ENCODE data around the gene RCBTB2. TPM values are rescaled to one million over a fixed set of nuclear protein-coding genes. Genes with fewer than 3 reads are reported as not detected.

The RCBTB2 gene
- total and polyA plus RNA-seq, 2 donors (not counting 3 experiments of a cell fraction or from before 2014, with no cell fraction given) = 10.7 to 12.6 TPM

DNA sequence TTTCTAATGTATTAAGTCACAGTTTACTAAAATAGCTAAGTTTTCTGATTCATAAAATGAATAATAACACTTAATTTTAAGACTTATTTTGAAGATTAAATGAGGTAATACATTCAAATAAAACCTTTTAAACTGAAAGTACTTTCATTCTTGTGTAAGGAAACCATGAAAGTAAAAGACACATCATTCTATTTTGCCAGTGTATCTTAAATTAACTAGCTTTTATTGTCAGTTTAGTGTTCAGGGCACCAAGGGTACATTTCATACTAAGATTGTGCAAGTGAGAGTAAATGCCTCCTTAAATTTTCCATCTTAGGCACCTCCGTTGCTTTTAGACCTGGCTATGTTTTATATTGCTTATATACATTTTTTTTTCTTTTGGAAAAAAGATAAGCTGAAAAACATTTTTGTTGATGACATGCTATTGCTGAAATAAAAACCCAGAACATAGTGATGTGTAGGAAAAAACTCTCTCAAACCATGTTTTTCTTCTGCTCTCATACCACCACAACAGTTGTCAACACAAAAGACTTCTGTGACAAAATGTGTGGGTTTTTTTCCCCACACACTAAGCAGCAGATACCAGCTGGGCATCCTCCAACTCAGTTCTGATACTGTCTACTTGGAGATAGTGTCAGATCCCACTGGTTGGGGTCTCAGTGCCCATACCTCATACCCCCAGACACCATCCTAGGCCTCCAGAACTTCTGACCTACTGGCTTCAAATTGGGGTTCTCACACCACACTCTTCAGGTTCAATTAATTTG is 89.3 kb downstream of the RCBTB2 start:
- no peaks in the 10 kb centered on the region for H3K27me3 ChIP-seq (ENCODE audit: control insufficient read depth in 2 of 2, insufficient read depth in 2 of 2, low read length in 2 of 2)
- no peak overlapping the region for H3K4me3 ChIP-seq (replicated peaks in 1 of 3; ENCODE audit: insufficient read depth in 1 of 3, low read depth in 1 of 3, low read length in 3 of 3)
- no peaks in the 10 kb centered on the region for H3K9me1 ChIP-seq (replicated peaks; ENCODE audit: control insufficient read depth, extremely low read depth, insufficient read depth, low read length)
- no peaks in the 10 kb centered on the region for H3K79me2 ChIP-seq (ENCODE audit: control insufficient read depth, insufficient read depth, low read length)
- POLR2A ChIA-PET = no interaction called here
- H3K9me3 ChIP-seq (replicated peaks; ENCODE audit: control insufficient read depth, insufficient read depth, low read length) = no peaks in the 10 kb centered on the region
- H3K36me3 ChIP-seq (ENCODE audit: control insufficient read depth in 2 of 2, extremely low read depth in 1 of 2, insufficient read depth in 2 of 2, low read length in 2 of 2) = no peaks in the 10 kb centered on the region
- intact Hi-C loops (cut with micrococcal nuclease) (no loop called here), dilution Hi-C loops (cut with MboI; ENCODE audit: extremely low pct_ligation_motif_present, low sequenced_read_pairs) (no loop called here)
- BruUV-seq (replicated peaks) = no TSS peak
- CTCF ChIA-PET = interaction anchor here (0.6 to 2.1 kb wide), 3 partner anchors 89 to 307 kb away, joined by 3 to 7 read pairs (median 3); no protein-coding TSS in a partner anchor
- H4K20me1 ChIP-seq (replicated peaks; ENCODE audit: control insufficient read depth, extremely low read depth, insufficient read depth, low read length) = no peaks in the 10 kb centered on the region
- H3K4me1 ChIP-seq (ENCODE audit: control insufficient read depth, extremely low read depth, insufficient read depth, low read length) = peaks cover 30% of the 10 kb centered on the region
- FAIRE-seq (no peak), DNase-seq (ENCODE audit: low read depth, low spot score) (no peak)
- TF ChIP-seq, protein P1, sequence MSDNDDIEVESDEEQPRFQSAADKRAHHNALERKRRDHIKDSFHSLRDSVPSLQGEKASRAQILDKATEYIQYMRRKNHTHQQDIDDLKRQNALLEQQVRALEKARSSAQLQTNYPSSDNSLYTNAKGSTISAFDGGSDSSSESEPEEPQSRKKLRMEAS (IDR thresholded peaks at IDR 0.05; ENCODE audit: insufficient read depth, insufficient read length) = no peak
- TF ChIP-seq JUN (IDR thresholded peaks at IDR 0.05; ENCODE audit: borderline replicate concordance, insufficient read depth, insufficient read length, low read depth) (no peak), MYC (IDR thresholded peaks at IDR 0.05; ENCODE audit: low read depth, low read length) (no peak), EZH2 (IDR thresholded peaks at IDR 0.05; ENCODE audit: borderline replicate concordance, low read depth, low read length, severe bottlenecking) (no peak), FOS (IDR thresholded peaks at IDR 0.05; ENCODE audit: borderline replicate concordance, insufficient read depth, low read length) (no peak), POLR2A (IDR thresholded peaks at IDR 0.05; ENCODE audit: low read depth, low read length) (no peak), GATA2 (IDR thresholded peaks at IDR 0.05; ENCODE audit: insufficient read depth, insufficient read length, low read depth, low read length) (no peak), POLR2AphosphoS5 (IDR thresholded peaks at IDR 0.05; ENCODE audit: insufficient read depth, low read depth, low read length) (no peak)
- TF ChIP-seq, protein P2, sequence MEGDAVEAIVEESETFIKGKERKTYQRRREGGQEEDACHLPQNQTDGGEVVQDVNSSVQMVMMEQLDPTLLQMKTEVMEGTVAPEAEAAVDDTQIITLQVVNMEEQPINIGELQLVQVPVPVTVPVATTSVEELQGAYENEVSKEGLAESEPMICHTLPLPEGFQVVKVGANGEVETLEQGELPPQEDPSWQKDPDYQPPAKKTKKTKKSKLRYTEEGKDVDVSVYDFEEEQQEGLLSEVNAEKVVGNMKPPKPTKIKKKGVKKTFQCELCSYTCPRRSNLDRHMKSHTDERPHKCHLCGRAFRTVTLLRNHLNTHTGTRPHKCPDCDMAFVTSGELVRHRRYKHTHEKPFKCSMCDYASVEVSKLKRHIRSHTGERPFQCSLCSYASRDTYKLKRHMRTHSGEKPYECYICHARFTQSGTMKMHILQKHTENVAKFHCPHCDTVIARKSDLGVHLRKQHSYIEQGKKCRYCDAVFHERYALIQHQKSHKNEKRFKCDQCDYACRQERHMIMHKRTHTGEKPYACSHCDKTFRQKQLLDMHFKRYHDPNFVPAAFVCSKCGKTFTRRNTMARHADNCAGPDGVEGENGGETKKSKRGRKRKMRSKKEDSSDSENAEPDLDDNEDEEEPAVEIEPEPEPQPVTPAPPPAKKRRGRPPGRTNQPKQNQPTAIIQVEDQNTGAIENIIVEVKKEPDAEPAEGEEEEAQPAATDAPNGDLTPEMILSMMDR (IDR thresholded peaks at IDR 0.05; ENCODE audit: extremely low read depth in 1 of 2, insufficient read depth in 1 of 2, low read depth in 1 of 2, low read length in 2 of 2) = no peak
- H3K9ac ChIP-seq (replicated peaks; ENCODE audit: extremely low read depth, insufficient read depth, low read length) = no peak overlapping the region
- no peak overlapping the region for H3K27ac ChIP-seq (ENCODE audit: insufficient read depth, low read depth, low read length)
- no peak overlapping the region for H2AFZ ChIP-seq (ENCODE audit: low read depth, low read length)
- H3K4me2 ChIP-seq (ENCODE audit: insufficient read depth, low read length) = no peak overlapping the region

Other genes starting within 250 kb of the RCBTB2 start
- gene RB1, start 229.3 kb downstream of the RCBTB2 start, total RNA-seq = 34.8 and 41.2 TPM in 2 replicates
- gene RB1, start 229.3 kb downstream of the RCBTB2 start, polyA plus RNA-seq = 5.3 and 8.0 TPM in 2 replicates
- 22.3 and 22.9 TPM in 2 replicates for gene LPAR6, start 120.0 kb downstream of the RCBTB2 start, total RNA-seq
- 12.0 and 14.5 TPM in 2 replicates for gene LPAR6, start 120.0 kb downstream of the RCBTB2 start, polyA plus RNA-seq
- 0.16 and 0.31 TPM in 2 replicates for gene CYSLTR2, start 120.8 kb upstream of the RCBTB2 start, total RNA-seq
- gene CYSLTR2, start 120.8 kb upstream of the RCBTB2 start, polyA plus RNA-seq = 0.05 and 0.10 TPM in 2 replicates

All from endothelial cell of umbilical vein (primary cell).